Aorta (tissue), 5 donors: ENCODE measurements around the gene SLX9. TPM values are rescaled to one million over a fixed set of nuclear protein-coding genes. Genes with fewer than 3 reads are reported as not detected.
A peak's percentile ranks its signal among the peaks of the same experiment; 100 is the strongest.

Source experiments
- ATAC-seq: fragments of 200-7000 bp; cut with Tn5 transposase; one replicate; pipeline ENCODE4 v1.9.1; 2022; ENCODE audit warnings: moderate library complexity; ENCODE audit not compliant: low FRiP score
- DNase-seq, 2 donors: peaks; one replicate each; pipeline ENCODE4 v3.0.0-alpha.2; 2020
- H3K27ac ChIP-seq, 2 donors: one replicate each; pipeline ENCODE4 v1.5.1; 2013; ENCODE audit warnings: low read length in 2 of 2, mild to moderate bottlenecking in 2 of 2, moderate library complexity in 2 of 2, control low read depth in 1 of 2, inconsistent platforms in 1 of 2, low read depth in 1 of 2
- H3K27me3 ChIP-seq, 2 donors: one replicate each; pipeline ENCODE4 v1.6.1; 2013; ENCODE audit warnings: control low read depth in 1 of 2, low read length in 1 of 2, mild to moderate bottlenecking in 1 of 2, moderate library complexity in 1 of 2; ENCODE audit not compliant: insufficient read depth in 2 of 2, control insufficient read depth in 1 of 2
- H3K36me3 ChIP-seq, 2 donors: one replicate each; pipeline ENCODE4 v1.6.1; 2013; ENCODE audit warnings: control low read depth in 1 of 2, low read length in 1 of 2, mild to moderate bottlenecking in 1 of 2; ENCODE audit not compliant: insufficient read depth in 2 of 2, control insufficient read depth in 1 of 2
- H3K4me1 ChIP-seq, 2 donors: one replicate each; pipeline ENCODE4 v1.6.1; 2013; ENCODE audit warnings: low read length in 2 of 2, control low read depth in 1 of 2, mild to moderate bottlenecking in 1 of 2, moderate library complexity in 1 of 2; ENCODE audit not compliant: insufficient read depth in 2 of 2, control insufficient read depth in 1 of 2
- H3K4me3 ChIP-seq, 2 donors: one replicate each; pipeline ENCODE4 v1.5.1; 2013; ENCODE audit warnings: low read length in 2 of 2, control low read depth in 1 of 2, mild to moderate bottlenecking in 1 of 2
- H3K9me3 ChIP-seq: one replicate; pipeline ENCODE4 v1.6.1; 2013; ENCODE audit warnings: mild to moderate bottlenecking, low read length; ENCODE audit not compliant: control insufficient read depth
- WGBS, 2 donors: extraction: QIAGEN DNeasy Blood & Tissue Kit; methylation state at CpG; one replicate each; pipeline ENCODE4 v1.1.7; 2013; 5-methylcytosine and 5-hydroxymethylcytosine counted together
- intact Hi-C, 2 donors: fragments of 100-400 bp; cut with DNase I; formaldehyde crosslinking; loops; one replicate each; pipeline versions ENCODE4 v1.14.2 to v1.15.0; 2022
- polyA plus RNA-seq, 2 donors: library from polyadenylated mRNA; stranded (reverse); fragments of 200-250 nt; gene quantifications; one replicate each; pipeline ENCODE4 v1.2.3, GENCODE V29; 2013
- total RNA-seq, 2 donors: library from RNA; stranded (reverse); fragmentation: NEBNext Ultra II Directional; extraction: Animal tissue kit (Norgen Biotek cat#: 25700); gene quantifications; one replicate each; pipeline ENCODE4 v1.2.1, GENCODE V29; 2021
- donor health status: healthy with polysubstance abuse.
- donor health status: Bipolar disorder and iron deficiency.
- donor health status: DM: no; HTN: no; CAD: no.
- donor health status: DM: no; HTN: no; CAD: no.
- donor health status: DM: yes; HTN: yes; CAD: no.

Gene SLX9
- total and polyA plus RNA-seq, 4 donors: 17.3 to 29.6 (median 20.3) TPM

- intact Hi-C loops: loop anchor here in 1 of 2 donors (5.0 kb wide), 1 partner anchor 60 kb away; no protein-coding TSS in a partner anchor
- Histone ChIP-seq H3K27ac (no peak overlapping the region), H3K4me1 (no peaks in the 10 kb centered on the region), H3K4me3 (no peak overlapping the region), H3K27me3 (no peaks in the 10 kb centered on the region), H3K36me3 (no peaks in the 10 kb centered on the region), H3K9me3 (no peaks in the 10 kb centered on the region)
- ATAC-seq (no peak), DNase-seq (peak; percentile 29 to 66)
- 92 to 94% methylated on average over 15 of the region's 15 CpGs for WGBS, 2 donors
These were observed 77.5 kb downstream of the SLX9 start for GRCh38 chr21:45017039-45017960.

GRCh38 chr21:45018131-45019075 is 78.6 kb downstream of the SLX9 start:
- WGBS, 2 donors: 13 to 22% methylated on average over 41 to 101 of the region's 101 CpGs
- intact Hi-C loops: loop anchor here in 1 of 2 donors (5.0 kb wide), 1 partner anchor 61 kb away; no protein-coding TSS in a partner anchor
- DNase-seq (peak; percentile 60 to 89), ATAC-seq (peak; percentile 43)
- H3K9me3 ChIP-seq: no peaks in the 10 kb centered on the region
- H3K36me3 ChIP-seq: no peaks in the 10 kb centered on the region
- peak overlapping the region in 1 of 2 donors; percentile 14 for H3K4me3 ChIP-seq
- H3K27me3 ChIP-seq: no peaks in the 10 kb centered on the region
- no peaks in the 10 kb centered on the region for H3K4me1 ChIP-seq
- H3K27ac ChIP-seq: peak overlapping the region; percentile 71 to 95

DNA sequence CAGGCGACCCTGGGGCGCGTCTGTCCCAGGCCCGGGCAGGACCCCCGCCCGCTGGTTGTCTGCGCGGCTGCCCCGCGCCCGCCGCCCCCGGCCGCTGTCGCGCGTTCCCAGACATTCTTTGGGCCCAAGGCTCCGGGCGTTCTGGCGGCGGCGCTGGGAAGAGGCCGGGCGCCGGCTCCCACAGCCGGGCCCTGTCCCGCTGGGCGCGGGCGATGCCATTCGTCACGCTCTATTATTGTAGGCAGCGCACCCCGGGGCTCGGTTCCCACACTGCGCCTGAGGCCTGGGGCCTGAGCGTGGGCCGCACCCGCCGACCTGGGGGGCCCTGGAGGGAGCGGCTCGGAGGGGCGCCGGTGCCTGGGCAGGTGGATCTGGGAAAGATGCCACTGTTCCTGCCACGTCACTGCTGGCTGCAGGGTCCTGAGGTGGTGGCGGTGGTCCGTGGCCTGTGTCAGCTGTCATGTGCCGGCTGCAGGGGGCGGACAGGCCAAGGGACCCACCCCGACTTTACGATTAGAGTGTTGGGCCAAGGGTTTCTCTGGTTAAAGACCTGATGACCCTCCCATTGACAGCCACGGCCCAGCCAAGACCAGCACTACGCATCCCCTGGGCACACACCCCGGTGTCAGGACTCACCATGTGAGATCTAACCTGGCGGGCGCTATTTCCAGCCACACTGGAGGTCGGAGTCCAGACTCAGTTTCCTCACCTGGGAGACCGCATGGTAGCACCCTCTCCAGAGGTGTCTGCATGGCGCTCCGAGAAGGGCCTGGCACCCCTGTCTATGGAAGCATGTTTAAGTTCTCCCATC is 79.5 kb downstream of the SLX9 start:
- no peaks in the 10 kb centered on the region for H3K9me3 ChIP-seq
- H3K4me1 ChIP-seq: no peaks in the 10 kb centered on the region
- intact Hi-C loops: loop anchor here in 1 of 2 donors (5.0 kb wide), 1 partner anchor 62 kb away; no protein-coding TSS in a partner anchor
- ATAC-seq: peak; percentile 81
- peak overlapping the region; percentile 71 to 95 for H3K27ac ChIP-seq
- 16 to 21% methylated on average over 43 to 60 of the region's 60 CpGs for WGBS, 2 donors
- no peaks in the 10 kb centered on the region for H3K27me3 ChIP-seq
- no peak overlapping the region for H3K4me3 ChIP-seq
- peak; percentile 77 to 94 for DNase-seq
- H3K36me3 ChIP-seq: no peaks in the 10 kb centered on the region

- no peaks in the 10 kb centered on the region for H3K9me3 ChIP-seq
- ATAC-seq (no peak), DNase-seq (peak; percentile 45 to 75)
- H3K27ac ChIP-seq: peak overlapping the region; percentile 71 to 95
- H3K36me3 ChIP-seq: no peaks in the 10 kb centered on the region
- intact Hi-C loops: loop anchor here in 1 of 2 donors (5.0 kb wide), 2 partner anchors 42 to 63 kb away; no protein-coding TSS in a partner anchor
- H3K27me3 ChIP-seq: no peaks in the 10 kb centered on the region
- H3K4me1 ChIP-seq: no peaks in the 10 kb centered on the region
- WGBS, 2 donors: 83 to 84% methylated on average over 19 of the region's 19 CpGs
- H3K4me3 ChIP-seq: no peak overlapping the region
These were observed 80.2 kb downstream of the SLX9 start for GRCh38 chr21:45019887-45020537.

- ATAC-seq (no peak), DNase-seq (peak; percentile 34 to 73)
- Histone ChIP-seq H3K36me3 (no peaks in the 10 kb centered on the region), H3K27ac (peak overlapping the region in 1 of 2 donors; percentile 95), H3K4me3 (no peak overlapping the region), H3K4me1 (no peaks in the 10 kb centered on the region), H3K27me3 (no peaks in the 10 kb centered on the region), H3K9me3 (no peaks in the 10 kb centered on the region)
- intact Hi-C loops: loop anchor here in 1 of 2 donors (5.0 kb wide), 1 partner anchor 41 kb away; no protein-coding TSS in a partner anchor
- 69 to 71% methylated on average over 27 to 28 of the region's 28 CpGs for WGBS, 2 donors
These were observed 81.0 kb downstream of the SLX9 start for GRCh38 chr21:45020629-45021427.

DNA sequence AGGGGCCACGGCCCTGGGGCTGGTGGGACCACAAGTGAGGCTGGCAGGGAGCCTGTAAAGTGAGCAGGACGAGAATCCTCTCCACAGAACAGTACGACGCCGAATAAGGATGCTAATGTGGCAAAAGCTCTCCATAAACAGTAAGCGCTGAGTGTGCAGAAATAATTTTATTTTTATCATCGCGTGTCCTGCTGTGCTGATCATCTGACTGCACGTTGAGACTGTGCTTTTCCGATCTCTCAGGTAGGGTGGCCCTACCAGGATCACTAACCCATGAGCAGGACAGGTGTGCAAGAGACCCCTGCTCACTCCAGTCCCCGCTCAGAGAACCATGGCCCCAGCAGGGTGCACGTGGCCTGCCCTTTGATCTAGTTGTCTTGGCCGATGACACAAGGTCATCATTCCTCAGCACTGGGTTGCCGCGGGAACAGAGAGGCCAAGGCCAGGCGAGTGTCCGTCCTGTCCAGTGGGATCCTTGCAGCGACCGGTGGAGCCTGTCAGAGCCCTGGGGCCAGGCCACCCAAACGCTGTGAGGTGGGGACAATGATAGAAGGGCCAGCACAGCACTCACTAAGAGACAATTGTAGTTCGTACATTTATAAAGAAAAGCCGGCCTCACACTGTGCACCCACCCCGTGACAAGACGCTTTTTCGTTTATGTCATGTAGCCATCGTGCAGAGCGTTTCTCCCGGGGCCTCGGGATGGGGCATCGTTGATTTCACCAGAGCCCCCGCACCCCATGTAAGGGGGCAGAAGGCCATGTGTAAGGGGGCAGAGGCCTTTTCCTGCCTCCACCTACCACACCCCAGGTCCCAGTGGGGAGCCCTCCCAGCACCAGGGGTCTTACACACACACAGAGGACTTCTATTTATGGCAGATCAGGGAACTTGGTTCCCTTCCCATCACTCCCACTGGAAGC is 81.9 kb downstream of the SLX9 start:
- Histone ChIP-seq H3K4me3 (no peak overlapping the region), H3K4me1 (peaks cover 0 to 2% of the 10 kb centered on the region in 2 donors), H3K27me3 (no peaks in the 10 kb centered on the region), H3K27ac (peak overlapping the region in 1 of 2 donors; percentile 1), H3K9me3 (no peaks in the 10 kb centered on the region), H3K36me3 (no peaks in the 10 kb centered on the region)
- 85 to 87% methylated on average over 30 of the region's 31 CpGs for WGBS, 2 donors
- intact Hi-C loops: loop anchor here in 1 of 2 donors (5.0 kb wide), 1 partner anchor 41 kb away; no protein-coding TSS in a partner anchor
- ATAC-seq (no peak), DNase-seq (peak in 1 of 2 donors; percentile 68)
